ENCODE data around the gene SEL1L3. TPM values are rescaled to one million over a fixed set of nuclear protein-coding genes. Genes with fewer than 3 reads are reported as not detected.

SEL1L3 gene
- total and polyA plus RNA-seq, 2 of the 13 experiments (the other 11 are each of a cell fraction or from before 2014, with no cell fraction given), result 0.28 to 1.1 TPM

DNA sequence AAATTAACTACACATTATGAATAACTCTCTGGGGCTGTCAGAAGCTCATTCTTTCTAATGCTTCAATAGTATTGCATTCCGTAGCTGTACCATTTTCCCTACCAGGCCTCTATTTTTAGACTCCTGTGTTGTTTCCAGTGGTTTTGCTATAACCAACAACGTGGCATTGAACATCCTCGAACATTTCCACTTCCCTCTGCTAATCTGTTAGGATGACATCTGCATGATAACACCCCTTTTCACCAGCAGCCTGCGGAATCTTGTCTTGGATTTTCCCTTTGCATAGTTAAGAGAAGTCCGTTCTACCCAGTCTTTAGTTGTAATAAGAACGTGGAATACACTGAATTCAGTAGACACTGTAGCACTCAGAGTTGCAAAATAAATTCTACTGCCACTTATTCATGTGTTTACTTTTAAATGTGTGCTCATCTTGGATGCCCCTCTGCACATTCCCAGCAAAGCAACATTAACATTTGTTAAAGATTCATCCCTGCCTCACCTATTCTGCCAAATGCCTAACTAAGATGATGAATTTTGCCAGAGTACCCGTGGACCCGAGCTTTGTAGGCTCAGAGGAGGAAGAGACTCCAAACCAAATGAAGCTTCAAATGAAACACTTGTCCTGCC is 55.6 kb downstream of the SEL1L3 start (continued):
- TF ChIP-seq SALL1 (CRISPR knock-in tag; IDR thresholded peaks at IDR 0.05), result no peak
- TF ChIP-seq EED (CRISPR knock-in tag; IDR thresholded peaks at IDR 0.05), result no peak
- TF ChIP-seq, protein P1, sequence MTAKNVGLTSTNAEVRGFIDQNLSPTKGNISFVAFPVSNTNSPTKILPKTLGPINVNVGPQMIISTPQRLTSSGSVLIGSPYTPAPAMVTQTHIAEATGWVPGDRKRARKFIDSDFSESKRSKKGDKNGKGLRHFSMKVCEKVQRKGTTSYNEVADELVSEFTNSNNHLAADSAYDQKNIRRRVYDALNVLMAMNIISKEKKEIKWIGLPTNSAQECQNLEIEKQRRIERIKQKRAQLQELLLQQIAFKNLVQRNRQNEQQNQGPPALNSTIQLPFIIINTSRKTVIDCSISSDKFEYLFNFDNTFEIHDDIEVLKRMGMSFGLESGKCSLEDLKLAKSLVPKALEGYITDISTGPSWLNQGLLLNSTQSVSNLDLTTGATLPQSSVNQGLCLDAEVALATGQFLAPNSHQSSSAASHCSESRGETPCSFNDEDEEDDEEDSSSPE (CRISPR knock-in tag; IDR thresholded peaks at IDR 0.05), result no peak

DNA sequence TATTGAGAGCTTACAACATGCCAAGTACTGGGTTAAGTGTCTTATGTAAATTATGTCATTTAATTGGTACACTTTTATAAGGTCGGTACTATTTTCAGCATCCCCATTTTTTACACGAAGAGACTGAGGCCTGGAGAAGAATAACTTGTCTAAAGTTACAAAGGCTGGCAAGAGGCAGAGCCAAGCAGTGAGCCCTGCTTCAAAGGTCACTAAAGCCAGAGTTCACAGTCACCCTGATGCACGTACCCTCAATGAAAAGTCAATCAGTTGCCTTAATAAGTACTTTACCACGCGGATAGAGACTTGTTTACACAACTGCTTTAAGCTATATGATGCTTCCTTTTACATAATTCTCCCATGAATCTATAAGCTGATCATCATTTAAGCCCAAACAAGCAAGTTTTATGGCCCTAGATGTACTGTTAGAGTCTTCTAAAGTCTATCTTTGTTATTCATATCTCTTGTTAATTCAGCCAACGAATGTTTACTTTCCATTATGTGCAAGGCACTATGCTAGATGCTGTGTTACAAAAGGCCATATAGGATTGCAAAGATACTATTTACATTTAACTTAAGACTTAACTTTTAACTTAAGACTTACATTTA is 57.4 kb downstream of the SEL1L3 start:
- no peak overlapping the region for H3K27ac ChIP-seq (ENCODE audit: extremely low read length, insufficient read depth, low read length)
- no peak overlapping the region for H3K4me2 ChIP-seq (ENCODE audit: low read depth, low read length)
- H4K20me1 ChIP-seq (ENCODE audit: insufficient read depth, low read length), result no peaks in the 10 kb centered on the region
- no peak for FAIRE-seq
- H3K79me2 ChIP-seq (ENCODE audit: insufficient read depth, low read length), result no peaks in the 10 kb centered on the region
- in situ Hi-C loops (cut with HindIII; ENCODE audit: extremely low pct_ligation_motif_present, low pct_unique_long_range_greater_than_20kb), result no loop called here
- no peak for DNase-seq (ENCODE audit: low spot score)
- ChIA-PET CTCF (ENCODE audit: low intra/inter-chr PET ratio, low total read pairs) (no interaction called here), POLR2A (no interaction called here)
- no peak overlapping the region for H2AFZ ChIP-seq (ENCODE audit: low read length)
- H3K36me3 ChIP-seq (replicated peaks in 1 of 2; ENCODE audit: control insufficient read depth in 1 of 2, insufficient read depth in 2 of 2, low read length in 2 of 2), result no peaks in the 10 kb centered on the region
- no peak for ATAC-seq
- no peaks in the 10 kb centered on the region for H3K9me3 ChIP-seq (ENCODE audit: low read length)
- intact Hi-C loops (cut with micrococcal nuclease; ENCODE audit: unreplicated experiment), result no loop called here
- no peak overlapping the region for H3K4me3 ChIP-seq (replicated peaks in 1 of 3; ENCODE audit: insufficient read depth in 1 of 3, low read depth in 2 of 3, low read length in 3 of 3)
- H3K4me1 ChIP-seq (ENCODE audit: insufficient read depth, low read length), result peaks cover 7% of the 10 kb centered on the region
- TF ChIP-seq MIER2 (CRISPR knock-in tag; IDR thresholded peaks at IDR 0.05) (no peak), SOX5 (CRISPR knock-in tag; IDR thresholded peaks at IDR 0.05; ENCODE audit: borderline replicate concordance) (no peak), KDM2A (CRISPR knock-in tag; IDR thresholded peaks at IDR 0.05; ENCODE audit: borderline replicate concordance, low read depth) (no peak), ZNF121 (CRISPR knock-in tag; IDR thresholded peaks at IDR 0.05) (no peak), ZBTB7B (CRISPR knock-in tag; IDR thresholded peaks at IDR 0.05) (no peak), ZKSCAN1 (IDR thresholded peaks at IDR 0.05; ENCODE audit: low read length) (no peak), CENPX (CRISPR knock-in tag; IDR thresholded peaks at IDR 0.05) (no peak), ZNF264 (CRISPR knock-in tag; IDR thresholded peaks at IDR 0.05) (no peak), RAD21 (CRISPR knock-in tag; IDR thresholded peaks at IDR 0.05) (no peak), AGO1 (IDR thresholded peaks at IDR 0.05; ENCODE audit: low read depth, low read length, poor library complexity, severe bottlenecking) (no peak), SRF (IDR thresholded peaks at IDR 0.05; ENCODE audit: low read depth, low read length) (no peak)
- TF ChIP-seq, protein P2, sequence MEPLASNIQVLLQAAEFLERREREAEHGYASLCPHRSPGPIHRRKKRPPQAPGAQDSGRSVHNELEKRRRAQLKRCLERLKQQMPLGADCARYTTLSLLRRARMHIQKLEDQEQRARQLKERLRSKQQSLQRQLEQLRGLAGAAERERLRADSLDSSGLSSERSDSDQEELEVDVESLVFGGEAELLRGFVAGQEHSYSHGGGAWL (CRISPR knock-in tag; IDR thresholded peaks at IDR 0.05), result no peak
- TF ChIP-seq, protein P3, sequence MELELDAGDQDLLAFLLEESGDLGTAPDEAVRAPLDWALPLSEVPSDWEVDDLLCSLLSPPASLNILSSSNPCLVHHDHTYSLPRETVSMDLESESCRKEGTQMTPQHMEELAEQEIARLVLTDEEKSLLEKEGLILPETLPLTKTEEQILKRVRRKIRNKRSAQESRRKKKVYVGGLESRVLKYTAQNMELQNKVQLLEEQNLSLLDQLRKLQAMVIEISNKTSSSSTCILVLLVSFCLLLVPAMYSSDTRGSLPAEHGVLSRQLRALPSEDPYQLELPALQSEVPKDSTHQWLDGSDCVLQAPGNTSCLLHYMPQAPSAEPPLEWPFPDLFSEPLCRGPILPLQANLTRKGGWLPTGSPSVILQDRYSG (CRISPR knock-in tag; IDR thresholded peaks at IDR 0.05), result no peak
- TF ChIP-seq, protein P4, sequence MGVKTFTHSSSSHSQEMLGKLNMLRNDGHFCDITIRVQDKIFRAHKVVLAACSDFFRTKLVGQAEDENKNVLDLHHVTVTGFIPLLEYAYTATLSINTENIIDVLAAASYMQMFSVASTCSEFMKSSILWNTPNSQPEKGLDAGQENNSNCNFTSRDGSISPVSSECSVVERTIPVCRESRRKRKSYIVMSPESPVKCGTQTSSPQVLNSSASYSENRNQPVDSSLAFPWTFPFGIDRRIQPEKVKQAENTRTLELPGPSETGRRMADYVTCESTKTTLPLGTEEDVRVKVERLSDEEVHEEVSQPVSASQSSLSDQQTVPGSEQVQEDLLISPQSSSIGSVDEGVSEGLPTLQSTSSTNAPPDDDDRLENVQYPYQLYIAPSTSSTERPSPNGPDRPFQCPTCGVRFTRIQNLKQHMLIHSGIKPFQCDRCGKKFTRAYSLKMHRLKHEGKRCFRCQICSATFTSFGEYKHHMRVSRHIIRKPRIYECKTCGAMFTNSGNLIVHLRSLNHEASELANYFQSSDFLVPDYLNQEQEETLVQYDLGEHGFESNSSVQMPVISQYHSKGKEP (CRISPR knock-in tag; IDR thresholded peaks at IDR 0.05), result no peak
- no peaks in the 10 kb centered on the region for H3K27me3 ChIP-seq (ENCODE audit: control insufficient read depth in 1 of 2, insufficient read depth in 2 of 2, low read length in 2 of 2)
- BruUV-seq (replicated peaks), result no TSS peak
- WGBS (ENCODE audit: low lambda C conversion rate), result 58% methylated on average over 6 of the region's 6 CpGs
- H3K9ac ChIP-seq (ENCODE audit: insufficient read depth, low read depth, low read length), result no peak overlapping the region

All from HepG2 (cell line).